RPMI8226 (cell line): Measurements from ENCODE around the gene SPTBN2.

ENCODE experiments used
- DNase-seq: peaks from one replicate; pipeline ENCODE4 v3.0.0-alpha.2; 2015

Gene SPTBN2

DNA sequence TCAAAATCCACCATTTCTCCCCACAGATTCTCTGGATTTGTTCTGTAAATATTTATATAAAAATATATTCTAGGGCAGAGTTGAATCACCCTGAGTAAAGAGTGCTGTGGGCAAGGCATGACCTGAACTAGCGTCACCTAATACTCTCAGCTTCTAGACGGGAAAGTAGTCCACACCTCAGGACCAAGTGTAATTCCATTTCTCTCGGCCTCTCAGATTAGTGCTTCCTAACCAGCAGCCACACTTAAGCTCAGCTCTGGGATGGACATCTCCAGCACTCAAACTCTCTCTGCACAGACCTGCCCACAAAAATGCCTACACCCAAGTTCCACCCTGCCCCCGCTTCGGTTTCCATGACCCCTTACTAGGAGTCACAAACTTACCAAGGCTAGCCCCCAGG lies 5.3 kb downstream of the SPTBN2 start:
- no peak for DNase-seq

DNA sequence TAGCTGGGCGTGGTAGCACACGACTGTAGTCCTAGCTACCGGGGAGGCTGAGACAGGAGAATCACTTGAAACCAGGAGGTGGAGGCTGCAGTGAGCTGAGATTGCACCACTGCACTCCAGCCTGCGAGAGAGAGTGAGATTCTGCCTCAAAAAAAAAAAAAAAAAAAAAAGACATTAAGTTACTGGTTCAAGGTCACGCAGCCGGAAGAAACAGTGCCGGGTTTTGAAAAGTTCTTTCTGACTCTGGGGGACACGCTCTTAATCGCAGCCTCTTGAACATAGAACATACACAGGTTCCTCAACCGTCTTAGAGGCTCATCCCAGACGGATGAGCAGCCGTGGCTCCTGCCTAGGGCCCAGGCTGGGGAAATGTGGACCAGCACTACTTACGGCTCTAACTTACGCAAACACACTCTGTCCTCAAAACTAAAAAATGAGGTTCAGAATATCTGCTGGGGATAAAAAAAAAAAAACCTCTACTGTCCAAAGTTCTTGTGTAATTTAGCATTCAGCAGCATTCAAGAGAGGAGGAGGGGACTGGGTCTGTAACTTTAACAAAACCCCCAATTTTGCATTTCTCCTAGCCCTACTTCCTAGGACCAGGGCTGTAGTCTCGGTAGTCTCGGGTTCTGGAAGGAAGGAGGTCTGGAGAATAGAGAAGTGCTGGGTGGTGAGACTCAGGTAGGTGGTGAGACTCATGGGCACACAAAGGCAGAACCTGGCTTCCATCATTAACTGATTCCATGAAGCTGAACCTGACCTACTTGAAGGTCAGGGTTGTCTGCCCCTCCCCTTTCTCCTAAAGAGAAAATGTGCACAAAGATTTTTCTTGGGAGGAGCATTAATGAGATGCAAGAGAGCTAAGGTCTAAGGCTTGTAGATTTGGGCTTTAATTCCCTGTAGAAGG lies 6.0 kb downstream of the SPTBN2 start:
- DNase-seq = no peak

DNA sequence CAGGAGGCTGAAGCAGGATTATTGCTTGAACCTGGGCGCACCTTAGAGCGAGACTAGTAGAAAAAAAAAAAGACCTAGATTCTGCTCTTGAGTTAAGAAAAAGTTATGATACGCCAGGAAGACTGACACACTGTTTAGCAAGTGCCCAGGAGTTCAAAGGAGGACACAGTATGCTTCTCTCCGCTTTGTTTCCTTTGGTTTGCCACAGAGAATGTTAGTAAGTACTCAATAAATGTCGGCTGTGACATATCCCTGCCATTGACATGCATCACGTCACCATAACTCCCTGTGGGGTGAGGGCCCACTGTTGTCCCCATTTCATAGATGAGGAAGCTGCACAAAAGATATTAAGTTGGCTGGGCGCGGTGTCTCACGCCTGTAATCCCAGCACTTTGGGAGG lies 7.1 kb downstream of the SPTBN2 start:
- no peak for DNase-seq

- no peak for DNase-seq
These were observed 8.0 kb downstream of the SPTBN2 start for GRCh38 chr11:66720899-66721470.

GRCh38 chr11:66720223-66720898 lies 8.7 kb downstream of the SPTBN2 start:
- no peak for DNase-seq

GRCh38 chr11:66719111-66719872 lies 9.7 kb downstream of the SPTBN2 start:
- DNase-seq = no peak

DNA sequence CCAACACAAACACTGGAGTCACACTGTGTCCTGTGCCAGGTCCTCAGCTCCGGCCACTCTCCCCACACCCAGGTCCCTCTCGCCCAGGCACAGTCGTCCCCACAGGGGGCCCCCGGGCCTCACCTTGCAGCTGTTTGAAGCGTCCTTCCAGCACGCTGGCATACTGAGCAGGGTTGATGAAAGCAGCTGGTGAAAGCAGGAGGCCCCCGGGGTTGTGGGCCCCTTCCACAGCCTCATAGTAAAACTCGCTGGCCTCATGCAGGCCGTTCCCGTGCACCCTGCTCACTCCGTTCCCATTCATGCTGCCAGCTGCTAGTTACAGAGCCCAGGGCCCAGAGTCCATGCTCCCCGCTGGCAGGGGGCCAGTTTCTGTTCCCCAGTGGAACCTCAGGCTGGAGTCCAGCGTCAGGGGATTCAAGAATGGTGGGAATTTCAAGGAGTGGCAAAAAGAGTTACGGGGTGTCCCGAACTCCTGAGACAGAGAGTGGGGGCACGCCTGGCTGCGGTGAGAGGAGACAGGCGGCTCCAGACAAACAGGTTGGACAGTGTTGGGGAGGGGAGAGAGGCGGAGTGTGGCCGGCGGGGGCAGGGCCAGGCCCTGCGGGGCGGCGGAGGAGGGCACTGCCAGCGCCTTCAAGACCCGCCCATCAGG lies 10.6 kb downstream of the SPTBN2 start:
- DNase-seq = no peak

- DNase-seq = no peak
These were observed 11.1 kb downstream of the SPTBN2 start for GRCh38 chr11:66717925-66718319.

- DNase-seq = no peak
These were observed 12.0 kb downstream of the SPTBN2 start for GRCh38 chr11:66716996-66717395.

DNA sequence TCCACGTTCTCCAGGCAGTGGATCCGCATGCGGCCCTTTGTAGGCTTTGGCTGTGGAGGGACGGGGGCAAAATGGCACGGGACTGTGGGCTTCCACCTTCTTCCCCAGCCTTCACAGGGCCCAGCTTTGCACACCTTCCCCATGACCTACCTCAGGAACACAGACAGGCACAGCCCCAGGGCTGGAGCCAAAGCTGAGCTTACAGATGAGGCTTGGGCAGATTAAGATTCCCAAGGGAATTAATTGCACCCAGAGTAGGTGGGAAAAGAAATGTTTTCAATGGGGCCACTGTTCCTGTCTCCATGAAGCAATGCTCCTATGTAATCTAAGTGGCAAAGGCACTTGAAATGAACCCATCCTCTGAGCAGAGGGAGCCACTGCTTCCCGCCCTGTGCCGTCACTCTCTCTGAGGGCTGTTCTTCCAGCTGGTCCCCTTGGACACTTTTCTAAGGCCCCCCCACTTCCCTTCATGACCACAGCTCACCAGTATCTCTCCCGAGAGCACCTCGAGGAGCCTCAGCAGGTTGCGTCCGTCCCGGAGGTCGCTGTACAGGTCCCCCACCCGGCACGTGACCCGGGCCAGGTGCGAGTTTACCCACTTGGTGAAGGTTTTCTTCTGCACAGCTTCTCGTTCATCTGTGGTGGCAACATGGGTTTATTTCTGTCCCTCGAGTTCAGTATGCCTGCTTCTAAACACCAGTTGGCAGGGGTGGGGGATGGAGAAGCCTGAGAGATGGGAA lies 13.5 kb downstream of the SPTBN2 start:
- DNase-seq = no peak

DNA sequence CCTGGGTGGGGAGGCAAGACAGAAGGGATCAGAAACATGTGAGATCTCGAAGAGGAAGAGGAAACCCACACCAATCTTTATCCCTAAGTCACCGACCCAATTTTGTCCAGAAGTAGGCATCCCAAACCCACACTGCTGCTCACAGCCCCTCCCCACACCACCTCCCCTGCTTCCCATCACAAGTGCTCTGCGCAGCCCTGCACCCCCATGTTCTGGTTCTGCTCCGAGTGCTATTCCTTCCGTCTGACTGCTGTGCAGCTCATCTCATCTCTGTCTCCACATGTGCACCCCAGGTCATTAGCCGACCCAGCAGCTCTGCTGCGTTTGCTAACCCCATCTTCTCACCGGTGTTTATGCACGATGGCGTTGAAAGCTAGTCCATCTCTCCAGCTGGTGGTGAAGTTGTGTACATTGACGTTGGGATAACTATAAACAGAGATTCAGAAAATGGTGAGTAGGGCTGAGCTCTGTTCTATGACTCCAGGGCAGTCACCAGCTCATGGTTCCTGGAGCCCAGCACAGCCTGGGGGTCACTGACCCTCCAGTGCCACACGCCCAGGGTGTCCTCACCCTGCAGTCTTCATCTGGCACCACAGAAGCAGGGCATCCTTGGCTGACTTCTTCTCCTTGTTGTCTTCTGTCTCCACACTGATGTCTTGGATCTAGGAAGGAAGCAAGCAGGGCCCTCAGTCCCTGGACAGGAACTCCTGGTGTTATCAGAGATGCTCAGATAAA lies 15.1 kb downstream of the SPTBN2 start:
- DNase-seq = no peak

DNA sequence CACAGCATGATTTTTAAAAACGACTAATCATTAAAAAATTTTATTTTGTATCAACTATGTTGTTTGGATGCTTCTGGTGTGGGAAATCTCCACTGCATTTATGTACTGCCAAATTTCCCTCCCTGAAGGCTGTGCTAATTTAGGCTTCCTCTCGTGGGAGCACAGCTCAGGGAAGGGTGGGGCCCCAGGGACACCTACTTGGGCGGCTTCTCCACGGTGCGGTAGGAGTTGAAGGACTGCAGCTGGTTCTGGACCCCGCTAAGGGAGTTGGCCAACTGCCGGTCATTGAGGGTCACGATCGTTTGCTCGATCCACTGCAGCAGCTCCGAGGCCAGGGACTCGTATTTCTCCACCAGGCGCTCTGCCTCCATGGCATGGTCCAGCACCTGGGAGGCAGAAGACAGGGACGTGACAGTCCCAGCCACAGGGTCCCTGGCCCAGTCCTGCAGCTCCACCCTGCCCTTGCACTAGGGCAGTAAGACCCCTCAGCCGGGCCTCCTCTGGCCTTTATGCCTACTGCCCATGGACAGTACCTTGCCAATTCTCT lies 18.6 kb downstream of the SPTBN2 start:
- DNase-seq = no peak

GRCh38 chr11:66708701-66709100 lies 20.3 kb downstream of the SPTBN2 start:
- no peak for DNase-seq

GRCh38 chr11:66708094-66708493 lies 20.9 kb downstream of the SPTBN2 start:
- no peak for DNase-seq

- no peak for DNase-seq
These were observed 21.5 kb downstream of the SPTBN2 start for GRCh38 chr11:66707486-66707885.

DNA sequence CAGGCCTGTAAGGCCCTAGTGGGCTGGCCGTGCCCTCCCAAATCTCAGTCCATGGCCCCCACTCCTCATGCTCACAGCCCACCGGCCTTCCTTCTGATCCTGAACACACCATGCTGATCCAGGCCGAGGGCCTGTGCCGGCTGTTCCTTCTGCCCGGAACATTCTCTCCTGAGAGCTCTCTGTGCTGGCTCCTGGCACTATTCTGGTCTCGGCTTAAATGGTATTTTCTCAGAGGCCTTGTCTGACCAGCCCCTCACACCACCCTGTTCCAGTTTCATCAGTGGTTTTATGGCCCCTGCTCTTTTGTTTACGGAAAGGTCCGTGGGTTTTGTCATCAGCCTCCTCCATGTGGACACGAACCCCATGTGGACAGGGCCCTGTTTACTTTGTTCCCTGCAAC lies 22.0 kb downstream of the SPTBN2 start:
- no peak for DNase-seq

DNA sequence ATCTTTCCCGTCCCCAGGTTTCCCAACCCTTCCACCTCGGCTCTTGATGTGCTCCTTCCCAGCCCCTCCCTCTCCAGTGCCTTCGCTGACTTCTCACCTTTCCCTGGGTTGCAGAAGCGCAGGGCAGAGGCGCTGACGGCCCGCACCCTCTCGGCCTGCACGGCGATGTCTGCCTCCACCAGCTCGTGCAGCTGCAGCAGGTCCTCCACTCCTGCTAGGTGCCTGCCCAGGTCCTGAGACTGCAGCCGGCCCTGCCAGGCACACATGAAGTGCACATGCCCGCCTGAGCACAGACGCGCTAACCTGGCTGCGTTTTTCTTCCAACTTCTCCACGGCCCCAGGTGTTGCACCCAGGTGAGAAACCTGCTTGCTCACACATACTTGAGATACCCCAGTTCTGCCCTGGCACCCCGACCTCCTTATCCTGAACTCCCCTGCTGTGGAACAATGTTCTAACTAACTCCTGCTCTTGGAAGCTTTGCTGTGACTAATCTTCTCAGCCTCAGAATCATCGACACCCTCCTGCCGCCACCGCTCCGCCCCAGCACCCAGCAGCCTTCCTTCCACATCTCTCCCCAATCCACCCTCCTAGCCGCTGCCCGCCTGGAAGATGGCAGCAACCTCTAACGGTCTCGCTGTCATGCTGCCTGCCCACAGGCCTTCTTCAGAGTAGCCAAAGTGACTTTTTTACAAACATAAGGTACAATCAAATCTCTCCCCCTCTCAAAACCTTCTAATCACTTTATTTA lies 23.3 kb downstream of the SPTBN2 start:
- no peak for DNase-seq

- no peak for DNase-seq
These were observed 24.2 kb downstream of the SPTBN2 start for GRCh38 chr11:66704659-66705360.

DNA sequence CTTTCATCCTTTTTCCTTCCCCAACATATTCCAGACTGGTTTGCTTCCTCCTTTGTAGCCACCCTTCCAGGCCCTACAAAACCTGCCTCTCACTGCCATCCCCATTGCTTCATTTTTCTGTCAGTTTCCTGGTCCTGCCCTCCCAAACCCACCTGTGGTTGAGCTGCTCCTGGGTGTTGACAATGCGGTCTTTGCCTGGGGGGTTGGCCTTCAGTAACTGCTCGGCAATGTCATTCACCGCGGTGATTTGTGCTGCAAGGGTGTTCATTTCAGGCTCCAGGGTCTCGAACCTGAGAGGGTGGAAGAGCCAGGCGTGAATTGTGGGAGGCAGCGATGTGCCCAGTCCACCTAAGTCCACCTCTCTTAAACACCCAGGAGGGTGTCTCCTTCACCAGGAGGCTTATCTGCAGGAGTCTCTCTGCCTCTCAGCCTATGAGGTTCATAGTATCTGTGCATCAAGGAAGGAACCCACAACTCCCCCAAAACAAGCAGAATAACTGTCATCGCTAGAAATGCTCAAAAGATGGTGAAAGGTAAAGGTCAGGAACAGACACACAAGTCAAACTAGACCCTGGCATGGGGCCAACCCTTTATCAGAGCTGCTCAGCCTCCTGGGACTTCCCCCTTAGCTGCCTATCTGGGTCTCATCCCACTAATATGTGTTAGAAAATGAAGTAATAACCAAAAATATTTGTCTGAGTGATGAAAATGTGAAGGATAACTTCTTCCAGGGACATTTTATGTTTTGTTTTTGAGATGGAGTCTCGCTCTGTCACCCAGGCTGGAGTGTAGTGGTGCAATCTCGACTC lies 27.4 kb downstream of the SPTBN2 start:
- DNase-seq = peak; percentile 18
